K562 (cell line): Measurements from ENCODE around the gene F13B. TPM values are rescaled to one million over a fixed set of nuclear protein-coding genes. Genes with fewer than 3 reads are reported as not detected.
A peak's percentile ranks its signal among the peaks of the same experiment; 100 is the strongest.

ENCODE experiments used
- ATF7 ChIP-seq: fragments of 450-650 bp; IDR thresholded peaks from 2 replicates; pipeline ENCODE4 v1.7.1; 2014; ENCODE audit warnings: mild to moderate bottlenecking, moderate library complexity
- CBX8 ChIP-seq: fragments of 200-600 bp; sonication (generic); IDR thresholded peaks from 2 replicates; pipeline ENCODE4 v1.6.1; 2012; ENCODE audit warnings: borderline replicate concordance, mixed run types, low read depth, mild to moderate bottlenecking, moderate library complexity, mixed read lengths, low read length, control low read depth, inconsistent platforms; ENCODE audit not compliant: poor library complexity, severe bottlenecking; ENCODE audit errors: extremely low read depth
- HNRNPH1 ChIP-seq: fragments of 200-400 bp; formaldehyde crosslinking; optimal IDR thresholded peaks from 2 replicates; pipeline ENCODE3; 2017; ENCODE audit warnings: low read depth, mild to moderate bottlenecking, low read length, moderate library complexity
- HNRNPK ChIP-seq: fragments of 200-400 bp; formaldehyde crosslinking; IDR thresholded peaks from one replicate; pipeline ENCODE4 v1.6.1; 2018; ENCODE audit warnings: mild to moderate bottlenecking, low read depth, low read length; ENCODE audit not compliant: poor library complexity, severe bottlenecking
- ID3 ChIP-seq, 2 experiments: fragments of 250-450 bp in 1 of 2; fragments of 450-650 bp in 1 of 2; sonication (Bioruptor Pico) in 1 of 2; IDR thresholded peaks; 2 replicates each; pipeline versions ENCODE4 v1.6.1 to v1.8.0; 2016 to 2021; ENCODE audit warnings: mild to moderate bottlenecking in 2 of 2, moderate library complexity in 2 of 2, missing compliant biosample characterization in 1 of 2, missing genetic modification characterization in 1 of 2
- KDM1A ChIP-seq, 2 experiments: fragments of 450-650 bp; IDR thresholded peaks; 2 replicates each; pipeline ENCODE4 v1.6.1; 2016; ENCODE audit warnings: mild to moderate bottlenecking in 2 of 2
- KDM4B ChIP-seq, 2 experiments: fragments of 450-650 bp in 1 of 2; sonication (generic) in 1 of 2; IDR thresholded peaks; 2 replicates each; pipeline ENCODE4 v1.6.1; 2016 to 2017; ENCODE audit warnings: borderline replicate concordance in 2 of 2, antibody characterized with exemption in 1 of 2, low read depth in 1 of 2, mild to moderate bottlenecking in 1 of 2
- L3MBTL2 ChIP-seq: fragments of 450-650 bp; IDR thresholded peaks from 2 replicates; pipeline ENCODE4 v1.6.1; 2016; ENCODE audit warnings: mild to moderate bottlenecking, moderate library complexity
- NBN ChIP-seq: fragments of 450-650 bp; IDR thresholded peaks from 2 replicates; pipeline ENCODE4 v1.6.1; 2016; ENCODE audit warnings: low read depth, mild to moderate bottlenecking
- NCOA4 ChIP-seq: fragments of 450-650 bp; IDR thresholded peaks from 2 replicates; pipeline ENCODE4 v1.6.1; 2018; ENCODE audit warnings: mild to moderate bottlenecking; ENCODE audit not compliant: partially characterized antibody
- NR3C1 ChIP-seq: sonication (generic); formaldehyde crosslinking; IDR thresholded peaks from 2 replicates; pipeline ENCODE4 v1.8.1; 2022; ENCODE audit warnings: missing genetic modification reagents
- RAD21 ChIP-seq, 2 experiments: fragments of 250-450 bp in 1 of 2; fragments of 450-650 bp in 1 of 2; sonication (Bioruptor Pico) in 1 of 2; formaldehyde crosslinking in 1 of 2; IDR thresholded peaks in 1 of 2; conservative IDR thresholded peaks in 1 of 2; 2 replicates each; pipeline versions ENCODE4 v1.4.0 to v1.8.0; 2020 to 2022; ENCODE audit warnings: mild to moderate bottlenecking in 2 of 2, moderate library complexity in 1 of 2
- RBM25 ChIP-seq: fragments of 200-400 bp; formaldehyde crosslinking; IDR thresholded peaks from 2 replicates; pipeline ENCODE4 v1.6.1; 2018; ENCODE audit warnings: low read length, low read depth, moderate library complexity; ENCODE audit not compliant: severe bottlenecking
- SOX6 ChIP-seq: fragments of 450-650 bp; IDR thresholded peaks from 2 replicates; pipeline ENCODE4 v1.6.1; 2014; ENCODE audit warnings: mild to moderate bottlenecking
- SREBF1 ChIP-seq: fragments of 150-350 bp; IDR thresholded peaks from 2 replicates; pipeline ENCODE4 v1.6.1; 2014; ENCODE audit warnings: antibody characterized with exemption, low read depth, low read length, borderline replicate concordance
- SRSF3 ChIP-seq: fragments of 200-400 bp; formaldehyde crosslinking; IDR thresholded peaks from 2 replicates; pipeline ENCODE4 v1.6.1; 2016; ENCODE audit warnings: mild to moderate bottlenecking, low read length, moderate library complexity; ENCODE audit not compliant: insufficient read depth
- TEAD4 ChIP-seq, 2 experiments: sonication (generic) in 1 of 2; formaldehyde crosslinking in 1 of 2; IDR thresholded peaks; 2 replicates each; pipeline versions ENCODE4 v1.6.1 to v1.8.0; 2012 to 2022; ENCODE audit warnings: borderline replicate concordance in 1 of 2, inconsistent platforms in 1 of 2, low read length in 1 of 2, mild to moderate bottlenecking in 1 of 2, missing genetic modification reagents in 1 of 2
- ZBTB17 ChIP-seq: fragments of 450-650 bp; formaldehyde crosslinking; IDR thresholded peaks from 2 replicates; pipeline ENCODE4 v1.4.0; 2020; ENCODE audit warnings: mild to moderate bottlenecking
- ZNF444 ChIP-seq: fragments of 250-450 bp; sonication (Bioruptor Pico); IDR thresholded peaks from 2 replicates; pipeline ENCODE4 v1.4.0; 2020; ENCODE audit warnings: mild to moderate bottlenecking, moderate library complexity
- ZNF609 ChIP-seq: sonication (generic); formaldehyde crosslinking; IDR thresholded peaks from 2 replicates; pipeline ENCODE4 v1.8.1; 2023; ENCODE audit warnings: missing genetic modification reagents, mild to moderate bottlenecking, borderline replicate concordance
- ZNF780A ChIP-seq: fragments of 250-450 bp; sonication (Bioruptor Pico); IDR thresholded peaks from 2 replicates; pipeline ENCODE4 v1.5.0; 2021; ENCODE audit warnings: mild to moderate bottlenecking
- polyA plus RNA-seq, 8 experiments: library from polyadenylated mRNA; depleted of rRNA in 4 of 8; stranded (reverse) in 5 of 8; unstranded in 3 of 8; fragments of >200 nt; fragmentation: Nextera tagmentation in 2 of 8; fragmentation: Illumina TruSeq in 1 of 8; extraction: Ambion mirVana in 2 of 8; extraction: Trizol in 1 of 8; gene quantifications; 2 replicates each; pipeline versions ENCODE4 v1.2.1 to v1.2.3, GENCODE V29; 2011 to 2014; ENCODE audit warnings: inconsistent platforms in 1 of 8, missing spikeins in 1 of 8
- total RNA-seq, 7 experiments: library from RNA; depleted of rRNA in 6 of 7; stranded (reverse); fragments of >200 nt in 6 of 7; fragmentation: Illumina TruSeq in 2 of 7; extraction: Trizol in 2 of 7; gene quantifications; 2 replicates each; pipeline versions ENCODE4 v1.2.1 to v1.2.3, GENCODE V29; 2011 to 2021; ENCODE audit warnings: low replicate concordance in 1 of 7

Gene F13B
- total and polyA plus RNA-seq, 9 of the 15 experiments (the other 6 are each of a cell fraction or from before 2014, with no cell fraction given), result not detected

GRCh38 chr1:197103300-197103699 is 36.2 kb upstream of the F13B start (continued):
- TF ChIP-seq ZNF609 (CRISPR knock-in tag) (no peak), KDM1A (IDR thresholded peaks at IDR 0.05) (no peak), ID3 (CRISPR knock-in tag; IDR thresholded peaks at IDR 0.05) (no peak), ID3 (tag; IDR thresholded peaks at IDR 0.05) (no peak), SREBF1 (no peak), ATF7 (no peak), ZBTB17 (no peak), SOX6 (0 out of 2 replicates have a peak, but pooled peaks have one; percentile 18), ZNF444 (CRISPR knock-in tag) (no peak), NCOA4 (no peak), SRSF3 (no peak), CBX8 (no peak), NR3C1 (CRISPR knock-in tag) (no peak), ZNF780A (no peak), NBN (no peak), L3MBTL2 (0 out of 2 replicates have a peak, but pooled peaks have one; percentile 30), TEAD4 (IDR thresholded peaks at IDR 0.05; ENCODE audit: low read length) (0 out of 2 replicates have a peak, but pooled peaks have one; percentile 6), TEAD4 (CRISPR knock-in tag; IDR thresholded peaks at IDR 0.05; ENCODE audit: borderline replicate concordance) (no peak), HNRNPK (no peak), KDM4B (IDR thresholded peaks at IDR 0.05; ENCODE audit: borderline replicate concordance in 2 of 2, low read depth in 1 of 2) (no peak), RBM25 (no peak), RAD21 (CRISPR knock-in tag; conservative IDR thresholded peaks at IDR 0.05 in 1 of 2, IDR thresholded peaks at IDR 0.05 in 1 of 2) (no peak), HNRNPH1 (no peak)
